ENCODE data around the gene WDSUB1. TPM values are rescaled to one million over a fixed set of nuclear protein-coding genes. Genes with fewer than 3 reads are reported as not detected.

Gene WDSUB1
- total RNA-seq, 1 experiment from 2014 or later = 16.5 TPM

- no peaks in the 10 kb centered on the region for H3K9me3 Mint-ChIP-seq (ENCODE audit: unreplicated experiment)
- H3K36me3 Mint-ChIP-seq (ENCODE audit: insufficient read depth, unreplicated experiment) = peaks cover 17% of the 10 kb centered on the region
- no peaks in the 10 kb centered on the region for H3K9me3 ChIP-seq
- ChIA-PET POLR2A (no interaction called here), CTCF (no interaction called here)
- TF ChIP-seq CTCF (IDR thresholded peaks at IDR 0.05; ENCODE audit: insufficient read depth in 1 of 2, low read depth in 1 of 2, low read length in 1 of 2, severe bottlenecking in 1 of 2, unreplicated experiment in 1 of 2) = no peak
- no peak for DNase-seq
- peaks cover 1% of the 10 kb centered on the region for H3K36me3 ChIP-seq (ENCODE audit: control insufficient read depth, insufficient read depth, low read length)
- H3K4me3 ChIP-seq (ENCODE audit: low read depth, low read length) = no peak overlapping the region
- no peak overlapping the region for H3K4me3 Mint-ChIP-seq (ENCODE audit: unreplicated experiment)
- H3K27ac Mint-ChIP-seq (ENCODE audit: unreplicated experiment) = no peak overlapping the region
- intact Hi-C loops (cut with micrococcal nuclease; ENCODE audit: unreplicated experiment) = no loop called here
- H3K4me1 Mint-ChIP-seq (ENCODE audit: low read depth, unreplicated experiment) = no peaks in the 10 kb centered on the region
- H3K4me1 ChIP-seq = peaks cover 2% of the 10 kb centered on the region; the same call in 1 of the 2 replicates
- no TSS peak for BruUV-seq (replicated peaks)
- H3K27me3 Mint-ChIP-seq (ENCODE audit: insufficient read depth, unreplicated experiment) = no peaks in the 10 kb centered on the region
- no peaks in the 10 kb centered on the region for H3K27me3 ChIP-seq (replicated peaks; ENCODE audit: control insufficient read depth, insufficient read depth, low read length)
Observed at GRCh38 chr2:159218389-159218788, 68.1 kb downstream of the WDSUB1 start.

- Mint-ChIP-seq H3K9me3 (ENCODE audit: unreplicated experiment) (no peaks in the 10 kb centered on the region), H3K36me3 (ENCODE audit: insufficient read depth, unreplicated experiment) (peaks cover 17% of the 10 kb centered on the region), H3K27me3 (ENCODE audit: insufficient read depth, unreplicated experiment) (no peaks in the 10 kb centered on the region), H3K4me1 (ENCODE audit: low read depth, unreplicated experiment) (no peaks in the 10 kb centered on the region), H3K27ac (ENCODE audit: unreplicated experiment) (no peak overlapping the region), H3K4me3 (ENCODE audit: unreplicated experiment) (no peak overlapping the region)
- Histone ChIP-seq H3K4me1 (peaks cover 7% of the 10 kb centered on the region; the same call in 1 of the 2 replicates), H3K9me3 (no peaks in the 10 kb centered on the region), H3K4me3 (ENCODE audit: low read depth, low read length) (no peak overlapping the region), H3K36me3 (ENCODE audit: control insufficient read depth, insufficient read depth, low read length) (peaks cover 1% of the 10 kb centered on the region), H3K27me3 (replicated peaks; ENCODE audit: control insufficient read depth, insufficient read depth, low read length) (no peaks in the 10 kb centered on the region)
- no peak for DNase-seq
- CTCF ChIA-PET = no interaction called here
- POLR2A ChIA-PET = no interaction called here
- intact Hi-C loops (cut with micrococcal nuclease; ENCODE audit: unreplicated experiment) = no loop called here
- TF ChIP-seq CTCF (IDR thresholded peaks at IDR 0.05; ENCODE audit: insufficient read depth in 1 of 2, low read depth in 1 of 2, low read length in 1 of 2, severe bottlenecking in 1 of 2, unreplicated experiment in 1 of 2) = no peak
- no TSS peak for BruUV-seq (replicated peaks)
Observed at GRCh38 chr2:159217676-159218075, 68.8 kb downstream of the WDSUB1 start.

- intact Hi-C loops (cut with micrococcal nuclease; ENCODE audit: unreplicated experiment) = no loop called here
- Histone ChIP-seq H3K27me3 (replicated peaks; ENCODE audit: control insufficient read depth, insufficient read depth, low read length) (no peaks in the 10 kb centered on the region), H3K9me3 (no peaks in the 10 kb centered on the region), H3K4me3 (ENCODE audit: low read depth, low read length) (no peak overlapping the region), H3K4me1 (peaks cover 26% of the 10 kb centered on the region), H3K36me3 (ENCODE audit: control insufficient read depth, insufficient read depth, low read length) (peaks cover 1% of the 10 kb centered on the region)
- Mint-ChIP-seq H3K27me3 (ENCODE audit: insufficient read depth, unreplicated experiment) (no peaks in the 10 kb centered on the region), H3K9me3 (ENCODE audit: unreplicated experiment) (no peaks in the 10 kb centered on the region), H3K27ac (ENCODE audit: unreplicated experiment) (no peak overlapping the region), H3K4me1 (ENCODE audit: low read depth, unreplicated experiment) (peaks cover 15% of the 10 kb centered on the region), H3K36me3 (ENCODE audit: insufficient read depth, unreplicated experiment) (peaks cover 27% of the 10 kb centered on the region), H3K4me3 (ENCODE audit: unreplicated experiment) (no peak overlapping the region)
- BruUV-seq (replicated peaks) = no TSS peak
- no peak for DNase-seq
- ChIA-PET CTCF (no interaction called here), POLR2A (no interaction called here)
- no peak for TF ChIP-seq CTCF (IDR thresholded peaks at IDR 0.05; ENCODE audit: insufficient read depth in 1 of 2, low read depth in 1 of 2, low read length in 1 of 2, severe bottlenecking in 1 of 2, unreplicated experiment in 1 of 2)
Observed at GRCh38 chr2:159215116-159215515, 71.4 kb downstream of the WDSUB1 start.

Measured in Caco-2 (cell line).